ENCODE measurements around the gene FMNL1. TPM values are rescaled to one million over a fixed set of nuclear protein-coding genes. Genes with fewer than 3 reads are reported as not detected.

Gene FMNL1
- polyA plus RNA-seq, 2 of the 4 experiments (the other 2 are of a cell fraction): 8.6 to 43.9 TPM

GRCh38 chr17:45273551-45273957, 51.9 kb downstream of the FMNL1 start (continued):
- TF ChIP-seq, protein P1, sequence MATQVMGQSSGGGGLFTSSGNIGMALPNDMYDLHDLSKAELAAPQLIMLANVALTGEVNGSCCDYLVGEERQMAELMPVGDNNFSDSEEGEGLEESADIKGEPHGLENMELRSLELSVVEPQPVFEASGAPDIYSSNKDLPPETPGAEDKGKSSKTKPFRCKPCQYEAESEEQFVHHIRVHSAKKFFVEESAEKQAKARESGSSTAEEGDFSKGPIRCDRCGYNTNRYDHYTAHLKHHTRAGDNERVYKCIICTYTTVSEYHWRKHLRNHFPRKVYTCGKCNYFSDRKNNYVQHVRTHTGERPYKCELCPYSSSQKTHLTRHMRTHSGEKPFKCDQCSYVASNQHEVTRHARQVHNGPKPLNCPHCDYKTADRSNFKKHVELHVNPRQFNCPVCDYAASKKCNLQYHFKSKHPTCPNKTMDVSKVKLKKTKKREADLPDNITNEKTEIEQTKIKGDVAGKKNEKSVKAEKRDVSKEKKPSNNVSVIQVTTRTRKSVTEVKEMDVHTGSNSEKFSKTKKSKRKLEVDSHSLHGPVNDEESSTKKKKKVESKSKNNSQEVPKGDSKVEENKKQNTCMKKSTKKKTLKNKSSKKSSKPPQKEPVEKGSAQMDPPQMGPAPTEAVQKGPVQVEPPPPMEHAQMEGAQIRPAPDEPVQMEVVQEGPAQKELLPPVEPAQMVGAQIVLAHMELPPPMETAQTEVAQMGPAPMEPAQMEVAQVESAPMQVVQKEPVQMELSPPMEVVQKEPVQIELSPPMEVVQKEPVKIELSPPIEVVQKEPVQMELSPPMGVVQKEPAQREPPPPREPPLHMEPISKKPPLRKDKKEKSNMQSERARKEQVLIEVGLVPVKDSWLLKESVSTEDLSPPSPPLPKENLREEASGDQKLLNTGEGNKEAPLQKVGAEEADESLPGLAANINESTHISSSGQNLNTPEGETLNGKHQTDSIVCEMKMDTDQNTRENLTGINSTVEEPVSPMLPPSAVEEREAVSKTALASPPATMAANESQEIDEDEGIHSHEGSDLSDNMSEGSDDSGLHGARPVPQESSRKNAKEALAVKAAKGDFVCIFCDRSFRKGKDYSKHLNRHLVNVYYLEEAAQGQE (IDR thresholded peaks at IDR 0.05): no peak
- TF ChIP-seq E2F6 (IDR thresholded peaks at IDR 0.05; ENCODE audit: borderline replicate concordance, low read depth) (no peak), SREBF2 (IDR thresholded peaks at IDR 0.05) (no peak), CEBPB (IDR thresholded peaks at IDR 0.05) (no peak)

DNA sequence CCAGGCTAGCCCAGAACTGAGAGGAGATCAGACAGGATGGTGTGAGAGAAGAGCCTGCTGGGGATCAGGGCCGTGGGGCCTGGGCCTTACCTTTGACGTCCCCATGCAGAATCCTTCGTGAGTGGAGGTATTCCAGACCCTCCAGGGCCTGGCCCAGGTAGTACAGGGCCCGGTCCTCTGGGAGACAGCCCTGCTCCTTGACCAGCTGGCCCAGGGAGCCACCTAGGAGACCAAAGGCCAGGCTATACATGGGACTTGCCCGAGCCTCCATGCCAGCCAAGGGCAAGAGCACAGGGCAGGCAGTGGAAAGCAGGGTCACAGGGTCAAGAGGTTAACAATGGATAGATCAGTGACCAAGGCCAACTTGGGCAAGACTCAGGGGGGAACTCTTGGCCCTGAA, 52.3 kb downstream of the FMNL1 start:
- TF ChIP-seq MAX (IDR thresholded peaks at IDR 0.05) (no peak), SREBF2 (IDR thresholded peaks at IDR 0.05) (no peak), RFX5 (IDR thresholded peaks at IDR 0.05) (no peak), GATA3 (IDR thresholded peaks at IDR 0.05; ENCODE audit: borderline replicate concordance) (no peak), JUNB (IDR thresholded peaks at IDR 0.05) (no peak), MAZ (IDR thresholded peaks at IDR 0.05; ENCODE audit: borderline replicate concordance, low read depth, low read length) (no peak), ESRRA (IDR thresholded peaks at IDR 0.05; ENCODE audit: borderline replicate concordance, low read length) (no peak)
- TF ChIP-seq, protein P2, sequence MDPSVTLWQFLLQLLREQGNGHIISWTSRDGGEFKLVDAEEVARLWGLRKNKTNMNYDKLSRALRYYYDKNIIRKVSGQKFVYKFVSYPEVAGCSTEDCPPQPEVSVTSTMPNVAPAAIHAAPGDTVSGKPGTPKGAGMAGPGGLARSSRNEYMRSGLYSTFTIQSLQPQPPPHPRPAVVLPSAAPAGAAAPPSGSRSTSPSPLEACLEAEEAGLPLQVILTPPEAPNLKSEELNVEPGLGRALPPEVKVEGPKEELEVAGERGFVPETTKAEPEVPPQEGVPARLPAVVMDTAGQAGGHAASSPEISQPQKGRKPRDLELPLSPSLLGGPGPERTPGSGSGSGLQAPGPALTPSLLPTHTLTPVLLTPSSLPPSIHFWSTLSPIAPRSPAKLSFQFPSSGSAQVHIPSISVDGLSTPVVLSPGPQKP (IDR thresholded peaks at IDR 0.05; ENCODE audit: low read depth, low read length): no peak
- TF ChIP-seq, protein P3, sequence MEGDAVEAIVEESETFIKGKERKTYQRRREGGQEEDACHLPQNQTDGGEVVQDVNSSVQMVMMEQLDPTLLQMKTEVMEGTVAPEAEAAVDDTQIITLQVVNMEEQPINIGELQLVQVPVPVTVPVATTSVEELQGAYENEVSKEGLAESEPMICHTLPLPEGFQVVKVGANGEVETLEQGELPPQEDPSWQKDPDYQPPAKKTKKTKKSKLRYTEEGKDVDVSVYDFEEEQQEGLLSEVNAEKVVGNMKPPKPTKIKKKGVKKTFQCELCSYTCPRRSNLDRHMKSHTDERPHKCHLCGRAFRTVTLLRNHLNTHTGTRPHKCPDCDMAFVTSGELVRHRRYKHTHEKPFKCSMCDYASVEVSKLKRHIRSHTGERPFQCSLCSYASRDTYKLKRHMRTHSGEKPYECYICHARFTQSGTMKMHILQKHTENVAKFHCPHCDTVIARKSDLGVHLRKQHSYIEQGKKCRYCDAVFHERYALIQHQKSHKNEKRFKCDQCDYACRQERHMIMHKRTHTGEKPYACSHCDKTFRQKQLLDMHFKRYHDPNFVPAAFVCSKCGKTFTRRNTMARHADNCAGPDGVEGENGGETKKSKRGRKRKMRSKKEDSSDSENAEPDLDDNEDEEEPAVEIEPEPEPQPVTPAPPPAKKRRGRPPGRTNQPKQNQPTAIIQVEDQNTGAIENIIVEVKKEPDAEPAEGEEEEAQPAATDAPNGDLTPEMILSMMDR (IDR thresholded peaks at IDR 0.05): no peak
- Histone ChIP-seq H3K4me3 (no peak overlapping the region), H3K4me2 (no peak overlapping the region), H3K4me1 (peaks cover 29% of the 10 kb centered on the region), H3K27ac (peak overlapping the region in 1 of 2 experiments; percentile 56; a peak in 3 of 6 replicates), H3K9me3 (no peaks in the 10 kb centered on the region)
- FAIRE-seq (no peak), ATAC-seq (no peak), DNase-seq (ENCODE audit: low read depth in 1 of 2, low spot score in 1 of 2) (no peak)
- CTCF ChIA-PET: interaction anchor here (1.0 to 34.8 kb wide), 9 partner anchors 13 to 151 kb away, joined by 3 to 1120 read pairs (median 58); partner anchors contain the start of genes FMNL1 and MAP3K14
- 67% methylated on average over 5 of the region's 5 CpGs for WGBS (ENCODE audit: missing lambda C conversion rate)
- POLR2A ChIA-PET: no interaction called here

- POLR2A ChIA-PET: no interaction called here
- Histone ChIP-seq H3K4me2 (no peak overlapping the region), H3K27ac (peak overlapping the region in 1 of 2 experiments; percentile 72; a peak in 3 of 6 replicates), H3K9me3 (no peaks in the 10 kb centered on the region), H3K4me1 (peaks cover 29% of the 10 kb centered on the region), H3K4me3 (no peak overlapping the region)
- CTCF ChIA-PET: interaction anchor here (0.8 to 34.8 kb wide), 20 partner anchors 11 to 153 kb away, joined by 3 to 1120 read pairs (median 28); partner anchors contain the start of genes ACBD4, FMNL1, MAP3K14 and SPATA32
- FAIRE-seq: no peak
- TF ChIP-seq PHF8 (IDR thresholded peaks at IDR 0.05; ENCODE audit: borderline replicate concordance, low read depth): no peak
- TF ChIP-seq FOSL2 (IDR thresholded peaks at IDR 0.05): no peak
- TF ChIP-seq FOSL2 (CRISPR knock-in tag; IDR thresholded peaks at IDR 0.05): no peak
- TF ChIP-seq CHD4 (IDR thresholded peaks at IDR 0.05; ENCODE audit: borderline replicate concordance): no peak
- TF ChIP-seq, protein P1 (IDR thresholded peaks at IDR 0.05): no peak
- TF ChIP-seq CBX8 (IDR thresholded peaks at IDR 0.05): no peak
- TF ChIP-seq HOXA7 (CRISPR knock-in tag; IDR thresholded peaks at IDR 0.05): no peak
- TF ChIP-seq, protein P2 (IDR thresholded peaks at IDR 0.05; ENCODE audit: low read depth, low read length): no peak
- no peak for TF ChIP-seq MAZ (IDR thresholded peaks at IDR 0.05; ENCODE audit: borderline replicate concordance, low read depth, low read length)
- DNase-seq (ENCODE audit: low read depth in 1 of 2, low spot score in 1 of 2): peak in 1 of 2 experiments; percentile 50
- 58% methylated on average over 6 of the region's 6 CpGs for WGBS (ENCODE audit: missing lambda C conversion rate)
- ATAC-seq: peak in 1 of 2 experiments; percentile 7; a peak in 3 of 6 replicates
Measured at GRCh38 chr17:45276031-45276430, 54.3 kb downstream of the FMNL1 start.
